ENCODE results near the gene NAPEPLD.
"Not testable (repeated sequence)": the region's sequence is repeated elsewhere in the genome, so short reads cannot be mapped to it uniquely, and the experiment has no call there.

Gene NAPEPLD

DNA sequence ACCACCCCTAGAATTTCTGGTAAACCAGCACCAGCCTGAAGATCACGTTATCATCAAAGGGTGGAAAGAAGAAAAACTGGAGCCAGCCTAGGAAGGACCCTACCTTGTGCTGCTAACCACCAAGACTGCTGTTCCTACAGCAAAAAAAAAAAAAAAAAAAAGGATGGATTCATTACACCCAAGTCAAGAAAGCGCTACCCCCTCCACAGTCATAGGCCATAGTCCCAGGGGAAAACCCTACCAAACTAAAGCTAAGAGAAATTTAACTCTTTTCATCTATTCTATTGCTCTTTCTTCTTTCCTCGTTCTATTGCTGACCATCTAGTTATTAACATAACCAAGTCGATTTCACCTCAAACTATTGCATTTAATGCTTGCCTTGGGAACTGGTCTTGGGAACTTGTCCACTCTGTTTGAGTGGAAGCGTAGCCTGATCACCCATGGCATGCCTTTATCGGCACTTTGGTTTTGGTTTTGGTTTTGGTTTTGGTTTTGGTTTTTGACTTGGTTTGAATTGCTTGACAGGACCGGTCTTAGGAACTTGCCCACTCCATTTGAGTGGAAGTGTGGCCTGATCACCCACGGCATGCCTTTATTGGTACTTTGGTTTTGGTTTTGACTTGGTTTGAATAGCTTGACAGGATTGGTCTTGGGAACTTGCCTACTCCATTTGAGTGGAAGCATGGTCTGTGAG, 6.6 kb upstream of the NAPEPLD start:
- not testable (repeated sequence) for H3K4me3 ChIP-seq (ENCODE audit: insufficient read length, low read depth); H3K9ac ChIP-seq (ENCODE audit: insufficient read length, low read depth)

GRCh38 chr7:103154042-103154441, 5.1 kb upstream of the NAPEPLD start:
- DNase-seq (ENCODE audit: low read depth, low spot score): no peak
- TF ChIP-seq YY1 (IDR thresholded peaks at IDR 0.05; ENCODE audit: insufficient read depth, insufficient read length): no peak
- no peak for TF ChIP-seq ZNF274 (IDR thresholded peaks at IDR 0.05; ENCODE audit: low read depth, low read length)
- no peak for TF ChIP-seq SUZ12 (IDR thresholded peaks at IDR 0.05; ENCODE audit: extremely low read depth, insufficient read depth, insufficient read length)
- Histone ChIP-seq H3K27me3 (ENCODE audit: insufficient read depth, insufficient read length) (no peaks in the 10 kb centered on the region), H3K4me1 (ENCODE audit: insufficient read depth, insufficient read length) (no peaks in the 10 kb centered on the region), H3K9ac (ENCODE audit: insufficient read length, low read depth) (no peak overlapping the region), H3K4me3 (ENCODE audit: insufficient read length, low read depth) (no peak overlapping the region), H3K36me3 (ENCODE audit: insufficient read depth, insufficient read length, low read length) (no peaks in the 10 kb centered on the region), H3K9me3 (ENCODE audit: insufficient read depth, low read length) (no peaks in the 10 kb centered on the region)

More for the DNA sequence above, 6.6 kb upstream of the NAPEPLD start:
- H3K27me3 ChIP-seq (ENCODE audit: insufficient read depth, insufficient read length); H3K36me3 ChIP-seq (ENCODE audit: insufficient read depth, insufficient read length, low read length); H3K9me3 ChIP-seq (ENCODE audit: insufficient read depth, low read length); DNase-seq (ENCODE audit: low read depth, low spot score); H3K4me1 ChIP-seq (ENCODE audit: insufficient read depth, insufficient read length): not testable (repeated sequence)

DNA sequence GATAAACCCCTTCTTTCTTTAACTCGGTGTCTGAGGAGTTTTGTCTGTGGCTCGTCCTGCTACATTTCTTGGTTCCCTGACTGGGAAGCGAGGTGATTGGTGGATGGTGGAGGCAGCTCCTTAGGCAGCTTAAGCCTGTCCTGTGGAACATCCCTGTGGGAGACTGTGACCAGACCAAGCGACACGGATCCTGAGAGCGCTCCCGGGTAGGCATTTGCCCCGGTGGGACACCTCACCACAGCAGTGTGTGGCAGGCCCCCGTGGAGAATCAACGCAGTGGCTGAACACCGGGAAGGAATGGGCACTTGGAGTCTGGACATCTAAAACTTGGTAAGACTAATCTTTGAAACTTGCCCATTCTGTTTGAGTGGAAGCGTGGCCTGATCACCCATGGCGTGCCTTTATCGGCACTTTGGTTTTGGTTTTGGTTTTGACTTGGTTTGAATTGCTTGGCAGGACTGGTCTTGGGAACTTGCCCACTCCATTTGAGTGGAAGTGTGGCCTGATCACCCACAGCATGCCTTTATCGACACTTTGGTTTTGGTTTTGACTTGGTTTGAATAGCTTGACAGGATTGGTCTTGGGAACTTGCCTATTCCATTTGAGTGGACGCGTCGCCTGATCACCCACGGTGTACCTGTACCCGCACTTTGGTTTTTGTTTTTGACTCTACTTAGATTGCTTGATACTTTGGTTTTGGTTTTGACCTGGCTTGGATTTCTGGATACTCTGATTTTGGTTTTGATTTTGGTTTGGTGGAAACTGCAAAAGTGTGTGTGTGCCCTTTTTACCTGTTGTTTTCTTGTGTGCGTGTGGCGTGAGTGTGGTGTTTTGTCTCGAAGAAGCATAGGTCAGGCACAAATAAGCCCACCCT, 4.1 kb upstream of the NAPEPLD start:
- H3K36me3 ChIP-seq (ENCODE audit: insufficient read depth, insufficient read length, low read length); H3K9ac ChIP-seq (ENCODE audit: insufficient read length, low read depth); DNase-seq (ENCODE audit: low read depth, low spot score); H3K4me1 ChIP-seq (ENCODE audit: insufficient read depth, insufficient read length); H3K4me3 ChIP-seq (ENCODE audit: insufficient read length, low read depth); H3K9me3 ChIP-seq (ENCODE audit: insufficient read depth, low read length); H3K27me3 ChIP-seq (ENCODE audit: insufficient read depth, insufficient read length): not testable (repeated sequence)

GRCh38 chr7:103151993-103152676, 3.2 kb upstream of the NAPEPLD start:
- not testable (repeated sequence) for H3K36me3 ChIP-seq (ENCODE audit: insufficient read depth, insufficient read length, low read length); DNase-seq (ENCODE audit: low read depth, low spot score); H3K4me3 ChIP-seq (ENCODE audit: insufficient read length, low read depth); H3K27me3 ChIP-seq (ENCODE audit: insufficient read depth, insufficient read length); H3K4me1 ChIP-seq (ENCODE audit: insufficient read depth, insufficient read length); H3K9me3 ChIP-seq (ENCODE audit: insufficient read depth, low read length); H3K9ac ChIP-seq (ENCODE audit: insufficient read length, low read depth)

GRCh38 chr7:103150192-103150591, 1.3 kb upstream of the NAPEPLD start:
- Histone ChIP-seq H3K9me3 (ENCODE audit: insufficient read depth, low read length) (no peaks in the 10 kb centered on the region), H3K4me3 (ENCODE audit: insufficient read length, low read depth) (no peak overlapping the region), H3K27me3 (ENCODE audit: insufficient read depth, insufficient read length) (no peaks in the 10 kb centered on the region), H3K4me1 (ENCODE audit: insufficient read depth, insufficient read length) (no peaks in the 10 kb centered on the region), H3K36me3 (ENCODE audit: insufficient read depth, insufficient read length, low read length) (no peaks in the 10 kb centered on the region), H3K9ac (ENCODE audit: insufficient read length, low read depth) (no peak overlapping the region)
- no peak for DNase-seq (ENCODE audit: low read depth, low spot score)
- TF ChIP-seq SUZ12 (IDR thresholded peaks at IDR 0.05; ENCODE audit: extremely low read depth, insufficient read depth, insufficient read length) (no peak), ZNF274 (IDR thresholded peaks at IDR 0.05; ENCODE audit: low read depth, low read length) (no peak), YY1 (IDR thresholded peaks at IDR 0.05; ENCODE audit: insufficient read depth, insufficient read length) (no peak)

- H3K4me3 ChIP-seq (ENCODE audit: insufficient read length, low read depth): peak overlapping the region; percentile 73
- TF ChIP-seq ZNF274 (IDR thresholded peaks at IDR 0.05; ENCODE audit: low read depth, low read length) (no peak), SUZ12 (IDR thresholded peaks at IDR 0.05; ENCODE audit: extremely low read depth, insufficient read depth, insufficient read length) (no peak), YY1 (IDR thresholded peaks at IDR 0.05; ENCODE audit: insufficient read depth, insufficient read length) (no peak)
- peak overlapping the region; percentile 76 for H3K9ac ChIP-seq (ENCODE audit: insufficient read length, low read depth)
- no peak for DNase-seq (ENCODE audit: low read depth, low spot score)
- no peaks in the 10 kb centered on the region for H3K27me3 ChIP-seq (ENCODE audit: insufficient read depth, insufficient read length)
- no peaks in the 10 kb centered on the region for H3K9me3 ChIP-seq (ENCODE audit: insufficient read depth, low read length)
- no peaks in the 10 kb centered on the region for H3K4me1 ChIP-seq (ENCODE audit: insufficient read depth, insufficient read length)
- no peaks in the 10 kb centered on the region for H3K36me3 ChIP-seq (ENCODE audit: insufficient read depth, insufficient read length, low read length)
These were observed 895 bp upstream of the NAPEPLD start for GRCh38 chr7:103149808-103150180.

GRCh38 chr7:103148131-103148993, 537 bp downstream of the NAPEPLD start:
- H3K4me1 ChIP-seq (ENCODE audit: insufficient read depth, insufficient read length): no peaks in the 10 kb centered on the region
- TF ChIP-seq SUZ12 (IDR thresholded peaks at IDR 0.05; ENCODE audit: extremely low read depth, insufficient read depth, insufficient read length) (no peak), ZNF274 (IDR thresholded peaks at IDR 0.05; ENCODE audit: low read depth, low read length) (no peak), YY1 (IDR thresholded peaks at IDR 0.05; ENCODE audit: insufficient read depth, insufficient read length) (no peak)
- H3K9ac ChIP-seq (ENCODE audit: insufficient read length, low read depth): peak overlapping the region; percentile 76
- no peaks in the 10 kb centered on the region for H3K27me3 ChIP-seq (ENCODE audit: insufficient read depth, insufficient read length)
- no peak for DNase-seq (ENCODE audit: low read depth, low spot score)
- no peaks in the 10 kb centered on the region for H3K36me3 ChIP-seq (ENCODE audit: insufficient read depth, insufficient read length, low read length)
- H3K4me3 ChIP-seq (ENCODE audit: insufficient read length, low read depth): peak overlapping the region; percentile 73
- no peaks in the 10 kb centered on the region for H3K9me3 ChIP-seq (ENCODE audit: insufficient read depth, low read length)

- H3K4me1 ChIP-seq (ENCODE audit: insufficient read depth, insufficient read length); H3K4me3 ChIP-seq (ENCODE audit: insufficient read length, low read depth); H3K9ac ChIP-seq (ENCODE audit: insufficient read length, low read depth); DNase-seq (ENCODE audit: low read depth, low spot score); H3K9me3 ChIP-seq (ENCODE audit: insufficient read depth, low read length); H3K36me3 ChIP-seq (ENCODE audit: insufficient read depth, insufficient read length, low read length); H3K27me3 ChIP-seq (ENCODE audit: insufficient read depth, insufficient read length): not testable (repeated sequence)
These were observed 4.1 kb downstream of the NAPEPLD start for GRCh38 chr7:103144754-103145153.
